HG02943 (cell line): ENCODE results near the gene PNMA6E.

Experiments
- ATAC-seq: cut with Tn5 transposase; IDR thresholded peaks from one replicate; pipeline ENCODE4 v1.9.1; 2021; ENCODE audit warnings: mild to moderate bottlenecking, low read depth, moderate library complexity; ENCODE audit not compliant: unreplicated experiment

The PNMA6E gene

GRCh38 chrX:153401133-153401764, at the start of gene PNMA6E:
Gene PNMA6E, minus strand, starts transcription at chrX:153401350. Its CDS starts 2,501 bp downstream, at chrX:153398849.
- no peak for ATAC-seq

- no peak for ATAC-seq
Observed at GRCh38 chrX:153450949-153451277, 49.8 kb upstream of the PNMA6E start.

GRCh38 chrX:153450114-153450948, 49.2 kb upstream of the PNMA6E start:
- ATAC-seq, result no peak

GRCh38 chrX:153449368-153450113, 48.4 kb upstream of the PNMA6E start:
- no peak for ATAC-seq

GRCh38 chrX:153448556-153449367, 47.6 kb upstream of the PNMA6E start:
- no peak for ATAC-seq

DNA sequence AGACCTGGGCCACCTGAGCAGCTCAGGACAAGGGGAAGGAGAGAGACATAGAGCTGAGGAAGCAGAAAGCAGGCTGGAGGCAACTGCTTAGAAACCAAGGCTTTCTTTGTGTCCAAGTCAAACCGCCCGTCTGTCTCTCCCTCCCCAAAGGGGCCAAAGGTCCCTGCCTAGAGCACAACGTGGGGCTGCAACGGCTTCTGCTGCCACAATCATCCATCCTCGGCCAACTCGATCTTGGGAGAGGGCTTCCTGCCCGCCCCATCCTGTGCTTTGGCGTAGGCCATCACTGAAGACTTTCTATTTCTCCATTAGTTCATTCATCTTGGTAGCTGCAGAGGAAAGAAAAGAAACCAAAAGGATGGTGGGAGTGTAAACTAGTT, 46.4 kb upstream of the PNMA6E start:
- ATAC-seq, result no peak

- ATAC-seq, result no peak
Observed at GRCh38 chrX:153446950-153447580, 45.9 kb upstream of the PNMA6E start.

- no peak for ATAC-seq
Observed at GRCh38 chrX:153446636-153446936, 45.4 kb upstream of the PNMA6E start.

- no peak for ATAC-seq
Observed at GRCh38 chrX:153445856-153446635, 44.9 kb upstream of the PNMA6E start, which contains the start of gene TREX2. Gene TREX2, minus strand, starts transcription at chrX:153446056. Its CDS starts 626 bp downstream, at chrX:153445430.

DNA sequence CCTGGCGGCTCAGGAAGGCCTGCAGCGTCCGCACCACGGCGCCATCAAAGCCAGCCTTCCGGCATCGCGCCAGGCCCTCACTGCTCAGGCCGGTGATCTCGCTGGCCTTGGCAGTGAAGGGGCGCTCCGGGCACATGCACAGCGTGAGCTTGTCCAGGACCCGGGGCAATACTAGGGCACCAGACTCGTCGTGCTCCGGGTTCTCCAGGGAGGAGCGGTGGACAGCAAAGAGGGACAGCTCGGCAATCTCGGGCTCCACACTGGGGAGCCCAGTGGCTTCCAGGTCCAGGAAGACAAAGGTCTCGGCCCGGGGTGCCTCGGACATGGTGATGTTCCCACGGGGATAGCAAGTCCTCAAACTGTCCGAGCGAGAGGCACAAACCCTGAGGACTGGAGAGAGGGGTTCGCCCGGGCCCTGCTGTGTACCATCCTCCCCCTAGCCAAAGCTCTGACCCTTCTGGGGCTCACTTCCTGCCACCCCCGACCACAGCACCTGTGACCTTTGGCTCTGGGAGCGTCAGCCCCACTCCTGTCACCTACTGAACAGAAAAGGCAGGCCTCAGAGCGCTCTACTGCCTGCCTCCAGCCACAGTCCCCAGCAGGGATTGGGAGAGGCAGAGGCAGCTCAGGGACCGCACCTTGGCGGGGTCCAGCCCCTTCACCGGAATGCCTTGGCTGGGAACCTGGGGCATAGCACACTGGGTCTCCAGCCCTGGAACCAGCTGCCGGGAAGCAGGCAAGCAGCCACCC, 44.1 kb upstream of the PNMA6E start:
- no peak for ATAC-seq

- no peak for ATAC-seq
Observed at GRCh38 chrX:153444333-153445011, 43.3 kb upstream of the PNMA6E start.

- ATAC-seq, result no peak
Observed at GRCh38 chrX:153443476-153444332, 42.6 kb upstream of the PNMA6E start.

DNA sequence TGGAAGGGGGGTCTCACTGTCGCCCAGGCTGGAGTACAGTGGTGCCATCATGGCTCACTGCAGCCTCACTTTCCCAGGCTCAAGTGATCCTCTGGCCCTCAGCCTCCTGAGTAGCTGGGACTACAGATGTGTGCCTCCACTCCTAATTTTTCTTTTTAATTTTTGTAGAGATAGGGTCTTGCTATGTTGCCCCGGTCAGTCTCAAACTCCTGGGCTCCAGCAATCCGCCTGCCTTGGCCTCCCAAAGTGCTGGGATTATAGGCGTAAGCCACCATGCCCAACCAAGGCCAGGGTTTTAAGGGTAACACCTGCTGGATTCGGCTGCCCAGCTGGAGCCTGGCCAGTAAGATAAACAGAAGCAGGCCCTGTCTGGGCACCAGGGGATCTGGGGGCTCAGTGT, 41.3 kb upstream of the PNMA6E start:
- ATAC-seq, result no peak

DNA sequence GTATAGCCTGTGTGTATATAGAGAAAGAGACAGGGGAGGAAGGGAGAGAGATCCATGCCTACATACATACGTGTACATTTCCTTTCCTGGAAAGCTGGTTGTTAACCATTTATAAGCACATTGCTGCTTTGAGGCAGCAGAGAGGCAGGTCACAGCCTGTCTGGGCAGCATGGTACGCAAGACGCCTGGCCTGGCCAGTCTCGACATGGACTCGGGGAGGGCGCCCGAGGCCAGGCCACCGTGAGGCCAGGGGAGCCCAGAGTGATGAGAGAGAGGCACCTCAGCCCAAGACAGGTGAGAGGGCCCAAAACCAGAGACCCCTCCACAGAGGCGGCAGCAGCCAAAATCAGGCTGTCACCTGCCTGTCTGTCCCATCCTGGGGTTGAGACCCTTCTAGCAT, 40.8 kb upstream of the PNMA6E start:
- no peak for ATAC-seq

DNA sequence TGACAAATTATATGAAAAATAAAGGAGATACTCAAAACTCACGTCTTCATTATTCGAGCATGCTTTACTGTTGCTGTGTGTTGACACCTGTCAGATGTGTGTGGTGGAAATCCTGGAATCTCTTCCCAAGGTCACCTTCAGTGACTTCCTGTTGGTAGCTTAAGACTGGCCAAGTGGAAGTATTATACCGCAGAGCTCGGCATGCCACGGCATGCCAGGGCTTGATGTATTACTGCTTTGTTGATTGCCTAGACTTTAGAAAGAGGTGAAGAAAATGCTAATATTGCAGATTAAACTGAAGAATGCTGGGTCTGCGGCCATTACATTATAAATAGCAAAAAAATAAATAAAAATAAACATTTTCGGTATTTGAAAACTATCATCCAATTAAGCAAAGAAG, 40.1 kb upstream of the PNMA6E start:
- no peak for ATAC-seq

GRCh38 chrX:153440556-153441135, 39.5 kb upstream of the PNMA6E start:
- ATAC-seq, result no peak

- no peak for ATAC-seq
Observed at GRCh38 chrX:153439977-153440376, 38.8 kb upstream of the PNMA6E start.
